SK-N-SH treated with all-trans-retinoic acid at 6 μM for 48 hours (cell line): ENCODE results near the gene PMM2.

Experiments used
- ATAC-seq: fragments of 200-7000 bp; cut with Tn5 transposase; 3 replicates; pipeline ENCODE4 v1.9.1; 2020; ENCODE audit warnings: mild to moderate bottlenecking, moderate library complexity
- ARNTL ChIP-seq: fragments of 450-650 bp; formaldehyde crosslinking; IDR thresholded peaks from 2 replicates; pipeline ENCODE4 v1.5.0; 2020; ENCODE audit warnings: low read depth, mild to moderate bottlenecking, moderate library complexity, borderline replicate concordance
- BACH2 ChIP-seq: fragments of 250-450 bp; sonication (Bioruptor Pico); IDR thresholded peaks from 2 replicates; pipeline ENCODE4 v1.9.0; 2021; ENCODE audit warnings: mild to moderate bottlenecking, borderline replicate concordance
- CSDC2 ChIP-seq: fragments of 250-450 bp; sonication (Bioruptor Pico); IDR thresholded peaks from 2 replicates; pipeline ENCODE4 v1.5.0; 2020; ENCODE audit warnings: mild to moderate bottlenecking, moderate library complexity
- GLIS3 ChIP-seq: fragments of 250-450 bp; sonication (Bioruptor Pico); IDR thresholded peaks from 2 replicates; pipeline ENCODE4 v1.5.0; 2020; ENCODE audit warnings: mild to moderate bottlenecking, moderate library complexity
- OSR1 ChIP-seq: fragments of 250-450 bp; sonication (Bioruptor Pico); IDR thresholded peaks from 2 replicates; pipeline ENCODE4 v1.8.0; 2022; ENCODE audit warnings: moderate library complexity, mild to moderate bottlenecking, inconsistent platforms
- POU6F1 ChIP-seq: fragments of 250-450 bp; sonication (Bioruptor Pico); IDR thresholded peaks from 2 replicates; pipeline ENCODE4 v1.8.0; 2021; ENCODE audit warnings: low read depth, mild to moderate bottlenecking, moderate library complexity, borderline replicate concordance
- PPARA ChIP-seq: fragments of 250-450 bp; sonication (Bioruptor Pico); IDR thresholded peaks from 2 replicates; pipeline ENCODE4 v1.5.0; 2020; ENCODE audit warnings: mild to moderate bottlenecking, borderline replicate concordance
- RARB ChIP-seq: fragments of 250-450 bp; sonication (Bioruptor Pico); IDR thresholded peaks from 2 replicates; pipeline ENCODE4 v1.8.0; 2021; ENCODE audit warnings: mild to moderate bottlenecking, moderate library complexity
- SNAI2 ChIP-seq: fragments of 250-450 bp; sonication (Bioruptor Pico); IDR thresholded peaks from 2 replicates; pipeline ENCODE4 v1.5.0; 2020; ENCODE audit warnings: mild to moderate bottlenecking, moderate library complexity
- TCF4 ChIP-seq: fragments of 250-450 bp; sonication (Bioruptor Pico); IDR thresholded peaks from 2 replicates; pipeline ENCODE4 v1.8.0; 2021; ENCODE audit warnings: mild to moderate bottlenecking, moderate library complexity, borderline replicate concordance
- TOX ChIP-seq: fragments of 250-450 bp; sonication (Bioruptor Pico); IDR thresholded peaks from 2 replicates; pipeline ENCODE4 v1.8.0; 2021; ENCODE audit warnings: mild to moderate bottlenecking, moderate library complexity, borderline replicate concordance
- ZC3H10 ChIP-seq: fragments of 250-450 bp; sonication (Bioruptor Pico); IDR thresholded peaks from 2 replicates; pipeline ENCODE4 v1.5.1; 2021; ENCODE audit warnings: mild to moderate bottlenecking, moderate library complexity
- ZFP3 ChIP-seq: fragments of 250-450 bp; sonication (Bioruptor Pico); IDR thresholded peaks from 2 replicates; pipeline ENCODE4 v1.5.0; 2020; ENCODE audit warnings: mild to moderate bottlenecking, moderate library complexity
- ZFP30 ChIP-seq: fragments of 450-650 bp; formaldehyde crosslinking; IDR thresholded peaks from 2 replicates; pipeline ENCODE4 v1.5.0; 2022; ENCODE audit warnings: mild to moderate bottlenecking, moderate library complexity
- ZNF565 ChIP-seq: fragments of 450-650 bp; formaldehyde crosslinking; conservative IDR thresholded peaks from 2 replicates; pipeline ENCODE4 v1.5.0; 2020; ENCODE audit warnings: low read depth, mild to moderate bottlenecking, moderate library complexity
- ZNF70 ChIP-seq: fragments of 450-650 bp; formaldehyde crosslinking; IDR thresholded peaks from 2 replicates; pipeline ENCODE4 v1.5.0; 2020; ENCODE audit warnings: mild to moderate bottlenecking, moderate library complexity
- ZNF8 ChIP-seq: fragments of 450-650 bp; formaldehyde crosslinking; IDR thresholded peaks from 2 replicates; pipeline ENCODE4 v1.5.0; 2020; ENCODE audit warnings: mild to moderate bottlenecking, moderate library complexity
- TF ChIP-seq, protein P1 (sequence below): fragments of 250-450 bp; sonication (Bioruptor Pico); IDR thresholded peaks from 2 replicates; pipeline ENCODE4 v1.5.1; 2020; ENCODE audit warnings: low read depth, mild to moderate bottlenecking, moderate library complexity
- TF ChIP-seq, protein P2 (sequence below): fragments of 250-450 bp; sonication (Bioruptor Pico); IDR thresholded peaks from 2 replicates; pipeline ENCODE4 v1.8.0; 2020; ENCODE audit warnings: mild to moderate bottlenecking, moderate library complexity, borderline replicate concordance
- TF ChIP-seq, protein P3 (sequence below): fragments of 250-450 bp; sonication (Bioruptor Pico); IDR thresholded peaks from 2 replicates; pipeline ENCODE4 v1.5.1; 2021; ENCODE audit warnings: mild to moderate bottlenecking, moderate library complexity

PMM2 gene

DNA sequence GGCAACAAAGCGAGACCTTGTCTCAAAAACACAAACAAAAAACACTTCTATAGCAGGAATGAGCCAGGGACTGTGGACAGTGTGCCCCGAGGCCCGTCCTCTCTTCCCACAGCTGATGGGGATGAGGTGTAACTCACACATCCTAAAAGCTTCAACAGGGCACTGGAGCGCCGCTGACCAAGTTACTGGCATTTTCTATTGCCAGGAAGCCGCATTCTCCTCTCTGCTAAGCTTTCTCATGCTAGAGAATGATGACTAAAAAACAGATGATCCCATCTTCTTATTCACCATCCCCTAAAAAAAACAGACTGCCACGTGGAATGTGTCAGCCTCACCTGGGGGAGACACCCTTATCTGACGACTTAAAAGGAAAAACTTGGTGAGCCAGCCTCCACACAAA is 54.9 kb downstream of the PMM2 start:
- ATAC-seq: no peak
- TF ChIP-seq PPARA (CRISPR knock-in tag): no peak

- no peak for TF ChIP-seq OSR1 (CRISPR knock-in tag)
- TF ChIP-seq CSDC2 (CRISPR knock-in tag): no peak
- TF ChIP-seq ZFP3 (CRISPR knock-in tag): no peak
- no peak for TF ChIP-seq ZNF70 (CRISPR knock-in tag)
- no peak for TF ChIP-seq ARNTL
- TF ChIP-seq TOX (CRISPR knock-in tag): no peak
- TF ChIP-seq GLIS3 (CRISPR knock-in tag): no peak
- TF ChIP-seq, protein P1, sequence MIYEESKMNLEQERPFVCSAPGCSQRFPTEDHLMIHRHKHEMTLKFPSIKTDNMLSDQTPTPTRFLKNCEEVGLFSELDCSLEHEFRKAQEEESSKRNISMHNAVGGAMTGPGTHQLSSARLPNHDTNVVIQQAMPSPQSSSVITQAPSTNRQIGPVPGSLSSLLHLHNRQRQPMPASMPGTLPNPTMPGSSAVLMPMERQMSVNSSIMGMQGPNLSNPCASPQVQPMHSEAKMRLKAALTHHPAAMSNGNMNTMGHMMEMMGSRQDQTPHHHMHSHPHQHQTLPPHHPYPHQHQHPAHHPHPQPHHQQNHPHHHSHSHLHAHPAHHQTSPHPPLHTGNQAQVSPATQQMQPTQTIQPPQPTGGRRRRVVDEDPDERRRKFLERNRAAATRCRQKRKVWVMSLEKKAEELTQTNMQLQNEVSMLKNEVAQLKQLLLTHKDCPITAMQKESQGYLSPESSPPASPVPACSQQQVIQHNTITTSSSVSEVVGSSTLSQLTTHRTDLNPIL (CRISPR knock-in tag): no peak
- no peak for TF ChIP-seq POU6F1 (CRISPR knock-in tag)
- no peak for TF ChIP-seq TCF4 (CRISPR knock-in tag)
- no peak for TF ChIP-seq SNAI2 (CRISPR knock-in tag)
- no peak for TF ChIP-seq BACH2 (CRISPR knock-in tag)
- no peak for TF ChIP-seq RARB
- TF ChIP-seq, protein P2, sequence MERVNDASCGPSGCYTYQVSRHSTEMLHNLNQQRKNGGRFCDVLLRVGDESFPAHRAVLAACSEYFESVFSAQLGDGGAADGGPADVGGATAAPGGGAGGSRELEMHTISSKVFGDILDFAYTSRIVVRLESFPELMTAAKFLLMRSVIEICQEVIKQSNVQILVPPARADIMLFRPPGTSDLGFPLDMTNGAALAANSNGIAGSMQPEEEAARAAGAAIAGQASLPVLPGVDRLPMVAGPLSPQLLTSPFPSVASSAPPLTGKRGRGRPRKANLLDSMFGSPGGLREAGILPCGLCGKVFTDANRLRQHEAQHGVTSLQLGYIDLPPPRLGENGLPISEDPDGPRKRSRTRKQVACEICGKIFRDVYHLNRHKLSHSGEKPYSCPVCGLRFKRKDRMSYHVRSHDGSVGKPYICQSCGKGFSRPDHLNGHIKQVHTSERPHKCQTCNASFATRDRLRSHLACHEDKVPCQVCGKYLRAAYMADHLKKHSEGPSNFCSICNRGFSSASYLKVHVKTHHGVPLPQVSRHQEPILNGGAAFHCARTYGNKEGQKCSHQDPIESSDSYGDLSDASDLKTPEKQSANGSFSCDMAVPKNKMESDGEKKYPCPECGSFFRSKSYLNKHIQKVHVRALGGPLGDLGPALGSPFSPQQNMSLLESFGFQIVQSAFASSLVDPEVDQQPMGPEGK (CRISPR knock-in tag): no peak
- TF ChIP-seq, protein P3, sequence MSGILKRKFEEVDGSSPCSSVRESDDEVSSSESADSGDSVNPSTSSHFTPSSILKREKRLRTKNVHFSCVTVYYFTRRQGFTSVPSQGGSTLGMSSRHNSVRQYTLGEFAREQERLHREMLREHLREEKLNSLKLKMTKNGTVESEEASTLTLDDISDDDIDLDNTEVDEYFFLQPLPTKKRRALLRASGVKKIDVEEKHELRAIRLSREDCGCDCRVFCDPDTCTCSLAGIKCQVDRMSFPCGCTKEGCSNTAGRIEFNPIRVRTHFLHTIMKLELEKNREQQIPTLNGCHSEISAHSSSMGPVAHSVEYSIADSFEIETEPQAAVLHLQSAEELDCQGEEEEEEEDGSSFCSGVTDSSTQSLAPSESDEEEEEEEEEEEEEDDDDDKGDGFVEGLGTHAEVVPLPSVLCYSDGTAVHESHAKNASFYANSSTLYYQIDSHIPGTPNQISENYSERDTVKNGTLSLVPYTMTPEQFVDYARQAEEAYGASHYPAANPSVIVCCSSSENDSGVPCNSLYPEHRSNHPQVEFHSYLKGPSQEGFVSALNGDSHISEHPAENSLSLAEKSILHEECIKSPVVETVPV (CRISPR knock-in tag): no peak
- no peak for TF ChIP-seq ZFP30 (CRISPR knock-in tag)
- TF ChIP-seq ZNF8 (CRISPR knock-in tag): no peak
- no peak for TF ChIP-seq ZC3H10 (CRISPR knock-in tag)
- TF ChIP-seq, all 23 proteins: peak for 0
- ATAC-seq: no peak
Measured at GRCh38 chr16:8853150-8853549, 55.5 kb downstream of the PMM2 start.

- ATAC-seq: no peak
Measured at GRCh38 chr16:8853611-8854010, 56.0 kb downstream of the PMM2 start.

More at GRCh38 chr16:8853611-8854010, 56.0 kb downstream of the PMM2 start:
- TF ChIP-seq ZNF565: no peak
- no peak for TF ChIP-seq GLIS3 (CRISPR knock-in tag)
- TF ChIP-seq TCF4 (CRISPR knock-in tag): no peak
- no peak for TF ChIP-seq CSDC2 (CRISPR knock-in tag)
- TF ChIP-seq, protein P2 (CRISPR knock-in tag): no peak
- TF ChIP-seq, protein P1 (CRISPR knock-in tag): no peak
- no peak for TF ChIP-seq BACH2 (CRISPR knock-in tag)
- no peak for TF ChIP-seq ZC3H10 (CRISPR knock-in tag)
- TF ChIP-seq ZNF8 (CRISPR knock-in tag): no peak
- TF ChIP-seq ZFP30 (CRISPR knock-in tag): no peak
- no peak for TF ChIP-seq RARB
- TF ChIP-seq POU6F1 (CRISPR knock-in tag): no peak
